WTC11 (cell line): ENCODE data around the gene EPN1. TPM values are rescaled to one million over a fixed set of nuclear protein-coding genes. Genes with fewer than 3 reads are reported as not detected.

Experiments
- ATAC-seq: fragments of 200-7000 bp; cut with Tn5 transposase; 2 replicates; pipeline ENCODE4 v1.10.0; 2021; ENCODE audit warnings: mild to moderate bottlenecking, moderate library complexity
- CTCF ChIA-PET: fragments of 300-600 bp; sonication (Branson Sonifier 250); formaldehyde crosslinking; loops from one replicate; lab custom pipeline; 2021; ENCODE audit warnings: antibody characterized with exemption; lab: Charles Lee
- POLR2A ChIA-PET: fragments of 350-600 bp; sonication (Branson Sonifier 250); formaldehyde crosslinking; loops from one replicate; lab custom pipeline; 2021; ENCODE audit warnings: antibody characterized with exemption; lab: Charles Lee
- DNase-seq: peaks from one replicate; pipeline ENCODE4 v3.0.0; 2021; ENCODE audit warnings: low spot score
- H3K27ac Mint-ChIP-seq: 2 replicates; pipeline ENCODE4 v1.8.0; 2021; ENCODE audit warnings: mixed read lengths
- H3K27me3 Mint-ChIP-seq: 2 replicates; pipeline ENCODE4 v1.8.0; 2021; ENCODE audit warnings: low read depth, mild to moderate bottlenecking, moderate library complexity, mixed read lengths
- H3K36me3 Mint-ChIP-seq: 2 replicates; pipeline ENCODE4 v1.8.0; 2021; ENCODE audit warnings: mixed read lengths
- H3K4me1 Mint-ChIP-seq: 2 replicates; pipeline ENCODE4 v1.8.0; 2022; ENCODE audit warnings: mixed read lengths
- H3K4me3 Mint-ChIP-seq: 2 replicates; pipeline ENCODE4 v1.8.0; 2021; ENCODE audit warnings: mild to moderate bottlenecking, moderate library complexity, mixed read lengths
- H3K9me3 Mint-ChIP-seq: 2 replicates; pipeline ENCODE4 v1.8.0; 2021; ENCODE audit warnings: mixed read lengths
- ESRRA ChIP-seq: sonication (generic); formaldehyde crosslinking; IDR thresholded peaks from 2 replicates; pipeline ENCODE4 v1.8.1; 2022; ENCODE audit warnings: mild to moderate bottlenecking, missing genetic modification reagents, borderline replicate concordance
- FOXK1 ChIP-seq: sonication (generic); formaldehyde crosslinking; IDR thresholded peaks from 2 replicates; pipeline ENCODE4 v1.8.0; 2022; ENCODE audit warnings: mild to moderate bottlenecking, moderate library complexity, missing genetic modification reagents
- GRHL2 ChIP-seq: fragments of 250-450 bp; sonication (Bioruptor Pico); IDR thresholded peaks from 2 replicates; pipeline ENCODE4 v1.8.0; 2022; ENCODE audit warnings: mild to moderate bottlenecking, moderate library complexity; ENCODE audit not compliant: insufficient replicate concordance, severe bottlenecking
- HMGA2 ChIP-seq: fragments of 250-450 bp; sonication (Bioruptor Pico); IDR thresholded peaks from 2 replicates; pipeline ENCODE4 v1.4.0; 2021; ENCODE audit warnings: mild to moderate bottlenecking, moderate library complexity
- KAT7 ChIP-seq: sonication (generic); formaldehyde crosslinking; IDR thresholded peaks from 2 replicates; pipeline ENCODE4 v1.8.1; 2023; ENCODE audit warnings: missing genetic modification reagents, mild to moderate bottlenecking, borderline replicate concordance
- NFATC4 ChIP-seq: fragments of 250-450 bp; sonication (Bioruptor Pico); IDR thresholded peaks from 2 replicates; pipeline ENCODE4 v1.9.0; 2021; ENCODE audit warnings: mild to moderate bottlenecking
- NR2C2 ChIP-seq: sonication (generic); formaldehyde crosslinking; IDR thresholded peaks from 2 replicates; pipeline ENCODE4 v1.8.0; 2022; ENCODE audit warnings: mild to moderate bottlenecking, missing genetic modification reagents
- OVOL2 ChIP-seq: fragments of 250-450 bp; sonication (Bioruptor Pico); IDR thresholded peaks from 2 replicates; pipeline ENCODE4 v1.9.0; 2021; ENCODE audit warnings: mild to moderate bottlenecking, borderline replicate concordance
- SOX15 ChIP-seq: fragments of 250-450 bp; sonication (Bioruptor Pico); IDR thresholded peaks from 2 replicates; pipeline ENCODE4 v1.9.0; 2021; ENCODE audit warnings: mild to moderate bottlenecking
- SP1 ChIP-seq: sonication (generic); formaldehyde crosslinking; conservative IDR thresholded peaks from 2 replicates; pipeline ENCODE4 v1.8.1; 2022; ENCODE audit warnings: missing genetic modification reagents
- TCF7 ChIP-seq: sonication (generic); formaldehyde crosslinking; IDR thresholded peaks from 2 replicates; pipeline ENCODE4 v1.8.0; 2022; ENCODE audit warnings: mild to moderate bottlenecking, low read depth, missing genetic modification reagents, moderate library complexity
- TEAD1 ChIP-seq: sonication (generic); formaldehyde crosslinking; IDR thresholded peaks from 2 replicates; pipeline ENCODE4 v1.8.0; 2022; ENCODE audit warnings: mild to moderate bottlenecking, missing genetic modification reagents
- TP53 ChIP-seq: sonication (generic); formaldehyde crosslinking; IDR thresholded peaks from 2 replicates; pipeline ENCODE4 v1.8.1; 2023; ENCODE audit warnings: mild to moderate bottlenecking, missing genetic modification reagents
- ZNF423 ChIP-seq: fragments of 250-450 bp; sonication (Bioruptor Pico); IDR thresholded peaks from 2 replicates; pipeline ENCODE4 v2.1.2; 2022; ENCODE audit warnings: mild to moderate bottlenecking, moderate library complexity
- total RNA-seq: library from RNA; stranded (reverse); gene quantifications from 3 replicates; pipeline ENCODE4 v1.2.3, GENCODE V29; 2021
- TF ChIP-seq, protein P1 (sequence below): sonication (generic); formaldehyde crosslinking; IDR thresholded peaks from 2 replicates; pipeline ENCODE4 v1.8.0; 2022; ENCODE audit warnings: mild to moderate bottlenecking, missing genetic modification reagents
- TF ChIP-seq, protein P2 (sequence below): sonication (generic); formaldehyde crosslinking; IDR thresholded peaks from 2 replicates; pipeline ENCODE4 v1.8.0; 2023; ENCODE audit warnings: missing genetic modification reagents
- TF ChIP-seq, protein P3 (sequence below): fragments of 250-450 bp; sonication (Bioruptor Pico); IDR thresholded peaks from 2 replicates; pipeline ENCODE4 v1.9.0; 2021; ENCODE audit warnings: mild to moderate bottlenecking
- TF ChIP-seq, protein P4 (sequence below): fragments of 200-600 bp; IDR thresholded peaks from 2 replicates; pipeline ENCODE4 v1.8.0; 2022; ENCODE audit warnings: antibody characterized with exemption
- TF ChIP-seq, protein P5 (sequence below): sonication (generic); formaldehyde crosslinking; IDR thresholded peaks from 2 replicates; pipeline ENCODE4 v1.8.0; 2022; ENCODE audit warnings: missing genetic modification reagents
- TF ChIP-seq, protein P6 (sequence below): fragments of 250-450 bp; sonication (Bioruptor Pico); IDR thresholded peaks from 2 replicates; pipeline ENCODE4 v1.9.0; 2021; ENCODE audit warnings: mild to moderate bottlenecking, borderline replicate concordance

The EPN1 gene
- total RNA-seq, 1 experiment from 2014 or later, result 234 TPM

DNA sequence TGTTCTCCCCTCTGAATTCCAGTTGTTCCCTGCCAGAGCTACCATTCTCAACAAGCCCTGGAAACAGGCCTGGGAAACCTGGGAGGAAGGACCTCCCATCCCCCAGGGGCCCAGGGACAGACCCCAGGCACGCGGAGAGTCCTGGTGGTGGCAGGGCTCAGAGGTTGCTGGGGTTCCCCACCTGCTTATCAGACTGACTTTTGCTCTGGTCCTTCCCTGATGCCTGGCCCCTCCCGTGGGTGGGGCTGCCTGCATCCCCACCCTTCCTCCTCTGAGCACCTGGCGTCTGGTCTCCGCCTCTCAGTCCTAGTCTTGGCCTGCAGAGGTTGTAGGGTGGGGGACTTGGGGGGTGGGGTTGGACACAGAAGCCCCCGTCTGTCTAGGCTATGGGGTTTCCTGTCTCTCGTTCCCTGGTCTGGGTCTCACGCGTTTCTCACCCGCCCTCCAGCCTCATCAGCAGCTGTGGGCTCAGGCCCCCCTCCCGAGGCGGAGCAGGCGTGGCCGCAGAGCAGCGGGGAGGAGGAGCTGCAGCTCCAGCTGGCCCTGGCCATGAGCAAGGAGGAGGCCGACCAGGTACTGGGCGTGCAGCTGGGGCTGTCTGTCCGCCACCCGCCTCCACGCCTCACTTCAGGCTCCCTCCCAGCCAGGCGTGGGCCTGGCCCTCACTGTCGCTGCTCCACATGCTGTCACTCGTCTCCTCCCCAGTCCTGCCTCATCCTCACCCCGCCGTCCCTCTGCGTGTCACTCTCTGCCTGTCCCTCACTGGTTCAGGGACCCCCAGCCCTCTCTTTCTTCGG lies 13.6 kb downstream of the EPN1 start:
- POLR2A ChIA-PET, result no interaction called here
- Mint-ChIP-seq H3K9me3 (no peaks in the 10 kb centered on the region), H3K36me3 (peaks cover 14% of the 10 kb centered on the region; the same call in 1 of the 2 replicates), H3K4me3 (no peak overlapping the region), H3K4me1 (no peaks in the 10 kb centered on the region), H3K27me3 (no peaks in the 10 kb centered on the region), H3K27ac (no peak overlapping the region)
- TF ChIP-seq TP53 (no peak), HMGA2 (CRISPR knock-in tag) (no peak), NR2C2 (no peak), SP1 (CRISPR knock-in tag) (no peak), KAT7 (CRISPR knock-in tag) (no peak)
- TF ChIP-seq, protein P1, sequence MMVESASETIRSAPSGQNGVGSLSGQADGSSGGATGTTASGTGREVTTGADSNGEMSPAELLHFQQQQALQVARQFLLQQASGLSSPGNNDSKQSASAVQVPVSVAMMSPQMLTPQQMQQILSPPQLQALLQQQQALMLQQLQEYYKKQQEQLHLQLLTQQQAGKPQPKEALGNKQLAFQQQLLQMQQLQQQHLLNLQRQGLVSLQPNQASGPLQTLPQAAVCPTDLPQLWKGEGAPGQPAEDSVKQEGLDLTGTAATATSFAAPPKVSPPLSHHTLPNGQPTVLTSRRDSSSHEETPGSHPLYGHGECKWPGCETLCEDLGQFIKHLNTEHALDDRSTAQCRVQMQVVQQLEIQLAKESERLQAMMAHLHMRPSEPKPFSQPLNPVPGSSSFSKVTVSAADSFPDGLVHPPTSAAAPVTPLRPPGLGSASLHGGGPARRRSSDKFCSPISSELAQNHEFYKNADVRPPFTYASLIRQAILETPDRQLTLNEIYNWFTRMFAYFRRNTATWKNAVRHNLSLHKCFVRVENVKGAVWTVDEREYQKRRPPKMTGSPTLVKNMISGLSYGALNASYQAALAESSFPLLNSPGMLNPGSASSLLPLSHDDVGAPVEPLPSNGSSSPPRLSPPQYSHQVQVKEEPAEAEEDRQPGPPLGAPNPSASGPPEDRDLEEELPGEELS (CRISPR knock-in tag), result no peak
- TF ChIP-seq, protein P2, sequence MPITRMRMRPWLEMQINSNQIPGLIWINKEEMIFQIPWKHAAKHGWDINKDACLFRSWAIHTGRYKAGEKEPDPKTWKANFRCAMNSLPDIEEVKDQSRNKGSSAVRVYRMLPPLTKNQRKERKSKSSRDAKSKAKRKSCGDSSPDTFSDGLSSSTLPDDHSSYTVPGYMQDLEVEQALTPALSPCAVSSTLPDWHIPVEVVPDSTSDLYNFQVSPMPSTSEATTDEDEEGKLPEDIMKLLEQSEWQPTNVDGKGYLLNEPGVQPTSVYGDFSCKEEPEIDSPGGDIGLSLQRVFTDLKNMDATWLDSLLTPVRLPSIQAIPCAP, result no peak
- TF ChIP-seq, protein P3, sequence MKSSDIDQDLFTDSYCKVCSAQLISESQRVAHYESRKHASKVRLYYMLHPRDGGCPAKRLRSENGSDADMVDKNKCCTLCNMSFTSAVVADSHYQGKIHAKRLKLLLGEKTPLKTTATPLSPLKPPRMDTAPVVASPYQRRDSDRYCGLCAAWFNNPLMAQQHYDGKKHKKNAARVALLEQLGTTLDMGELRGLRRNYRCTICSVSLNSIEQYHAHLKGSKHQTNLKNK, result no peak
- TF ChIP-seq, protein P4, sequence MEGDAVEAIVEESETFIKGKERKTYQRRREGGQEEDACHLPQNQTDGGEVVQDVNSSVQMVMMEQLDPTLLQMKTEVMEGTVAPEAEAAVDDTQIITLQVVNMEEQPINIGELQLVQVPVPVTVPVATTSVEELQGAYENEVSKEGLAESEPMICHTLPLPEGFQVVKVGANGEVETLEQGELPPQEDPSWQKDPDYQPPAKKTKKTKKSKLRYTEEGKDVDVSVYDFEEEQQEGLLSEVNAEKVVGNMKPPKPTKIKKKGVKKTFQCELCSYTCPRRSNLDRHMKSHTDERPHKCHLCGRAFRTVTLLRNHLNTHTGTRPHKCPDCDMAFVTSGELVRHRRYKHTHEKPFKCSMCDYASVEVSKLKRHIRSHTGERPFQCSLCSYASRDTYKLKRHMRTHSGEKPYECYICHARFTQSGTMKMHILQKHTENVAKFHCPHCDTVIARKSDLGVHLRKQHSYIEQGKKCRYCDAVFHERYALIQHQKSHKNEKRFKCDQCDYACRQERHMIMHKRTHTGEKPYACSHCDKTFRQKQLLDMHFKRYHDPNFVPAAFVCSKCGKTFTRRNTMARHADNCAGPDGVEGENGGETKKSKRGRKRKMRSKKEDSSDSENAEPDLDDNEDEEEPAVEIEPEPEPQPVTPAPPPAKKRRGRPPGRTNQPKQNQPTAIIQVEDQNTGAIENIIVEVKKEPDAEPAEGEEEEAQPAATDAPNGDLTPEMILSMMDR, result no peak
- CTCF ChIA-PET, result interaction anchor here (1.3 kb wide), 1 partner anchor 15 kb away, joined by 5 read pairs; no protein-coding TSS in a partner anchor
- ATAC-seq, result peak; percentile 35
- no peak for DNase-seq

DNA sequence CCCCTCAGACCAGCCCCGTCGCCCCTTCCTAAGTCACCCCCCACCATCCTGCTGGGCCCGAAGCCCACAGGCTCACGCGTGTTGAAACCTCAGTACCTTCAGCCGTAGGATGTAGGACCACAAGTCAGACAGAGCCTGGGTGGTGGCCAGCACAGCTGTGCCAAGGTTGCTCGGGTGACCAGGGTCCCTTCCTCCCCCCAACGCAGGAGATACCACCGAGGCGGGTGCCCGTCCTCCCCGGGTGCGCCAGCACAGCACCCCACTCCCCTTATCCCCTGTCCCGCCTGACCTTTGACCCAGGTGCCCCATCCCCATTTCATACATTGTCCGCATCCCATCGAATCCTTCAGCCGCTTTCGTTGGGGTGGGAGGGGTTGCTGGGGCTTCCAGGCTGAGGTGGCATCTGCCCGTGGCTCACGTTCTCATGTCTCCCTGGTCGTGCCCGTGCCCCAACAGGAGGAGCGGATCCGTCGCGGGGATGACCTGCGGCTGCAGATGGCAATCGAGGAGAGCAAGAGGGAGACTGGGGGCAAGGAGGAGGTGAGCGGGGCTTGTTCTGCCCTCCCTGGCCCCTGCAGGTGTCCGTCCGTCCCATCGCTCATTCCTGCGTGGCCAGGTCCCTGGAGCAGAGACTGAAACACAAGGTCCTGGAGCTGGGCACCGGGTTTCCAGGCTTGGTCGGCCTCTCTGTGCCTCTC lies 14.5 kb downstream of the EPN1 start:
- H3K27me3 Mint-ChIP-seq, result no peaks in the 10 kb centered on the region
- no peak for ATAC-seq
- no peak overlapping the region for H3K4me3 Mint-ChIP-seq
- no peaks in the 10 kb centered on the region for H3K4me1 Mint-ChIP-seq
- ChIA-PET CTCF (interaction anchor here (0.8 to 1.3 kb wide), 2 partner anchors 14 kb away, joined by 3 to 5 read pairs; no protein-coding TSS in a partner anchor), POLR2A (no interaction called here)
- no peak overlapping the region for H3K27ac Mint-ChIP-seq
- no peaks in the 10 kb centered on the region for H3K9me3 Mint-ChIP-seq
- no peak for DNase-seq
- peaks cover 15% of the 10 kb centered on the region; the same call in 1 of the 2 replicates for H3K36me3 Mint-ChIP-seq
- TF ChIP-seq TEAD1 (CRISPR knock-in tag), result no peak
- TF ChIP-seq ZNF423 (CRISPR knock-in tag), result no peak
- TF ChIP-seq OVOL2 (CRISPR knock-in tag), result no peak
- TF ChIP-seq TCF7 (CRISPR knock-in tag), result no peak
- no peak for TF ChIP-seq FOXK1 (CRISPR knock-in tag)
- TF ChIP-seq SOX15, result no peak
- TF ChIP-seq, protein P5, sequence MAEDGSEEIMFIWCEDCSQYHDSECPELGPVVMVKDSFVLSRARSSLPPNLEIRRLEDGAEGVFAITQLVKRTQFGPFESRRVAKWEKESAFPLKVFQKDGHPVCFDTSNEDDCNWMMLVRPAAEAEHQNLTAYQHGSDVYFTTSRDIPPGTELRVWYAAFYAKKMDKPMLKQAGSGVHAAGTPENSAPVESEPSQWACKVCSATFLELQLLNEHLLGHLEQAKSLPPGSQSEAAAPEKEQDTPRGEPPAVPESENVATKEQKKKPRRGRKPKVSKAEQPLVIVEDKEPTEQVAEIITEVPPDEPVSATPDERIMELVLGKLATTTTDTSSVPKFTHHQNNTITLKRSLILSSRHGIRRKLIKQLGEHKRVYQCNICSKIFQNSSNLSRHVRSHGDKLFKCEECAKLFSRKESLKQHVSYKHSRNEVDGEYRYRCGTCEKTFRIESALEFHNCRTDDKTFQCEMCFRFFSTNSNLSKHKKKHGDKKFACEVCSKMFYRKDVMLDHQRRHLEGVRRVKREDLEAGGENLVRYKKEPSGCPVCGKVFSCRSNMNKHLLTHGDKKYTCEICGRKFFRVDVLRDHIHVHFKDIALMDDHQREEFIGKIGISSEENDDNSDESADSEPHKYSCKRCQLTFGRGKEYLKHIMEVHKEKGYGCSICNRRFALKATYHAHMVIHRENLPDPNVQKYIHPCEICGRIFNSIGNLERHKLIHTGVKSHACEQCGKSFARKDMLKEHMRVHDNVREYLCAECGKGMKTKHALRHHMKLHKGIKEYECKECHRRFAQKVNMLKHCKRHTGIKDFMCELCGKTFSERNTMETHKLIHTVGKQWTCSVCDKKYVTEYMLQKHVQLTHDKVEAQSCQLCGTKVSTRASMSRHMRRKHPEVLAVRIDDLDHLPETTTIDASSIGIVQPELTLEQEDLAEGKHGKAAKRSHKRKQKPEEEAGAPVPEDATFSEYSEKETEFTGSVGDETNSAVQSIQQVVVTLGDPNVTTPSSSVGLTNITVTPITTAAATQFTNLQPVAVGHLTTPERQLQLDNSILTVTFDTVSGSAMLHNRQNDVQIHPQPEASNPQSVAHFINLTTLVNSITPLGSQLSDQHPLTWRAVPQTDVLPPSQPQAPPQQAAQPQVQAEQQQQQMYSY (CRISPR knock-in tag), result no peak
- TF ChIP-seq, protein P6, sequence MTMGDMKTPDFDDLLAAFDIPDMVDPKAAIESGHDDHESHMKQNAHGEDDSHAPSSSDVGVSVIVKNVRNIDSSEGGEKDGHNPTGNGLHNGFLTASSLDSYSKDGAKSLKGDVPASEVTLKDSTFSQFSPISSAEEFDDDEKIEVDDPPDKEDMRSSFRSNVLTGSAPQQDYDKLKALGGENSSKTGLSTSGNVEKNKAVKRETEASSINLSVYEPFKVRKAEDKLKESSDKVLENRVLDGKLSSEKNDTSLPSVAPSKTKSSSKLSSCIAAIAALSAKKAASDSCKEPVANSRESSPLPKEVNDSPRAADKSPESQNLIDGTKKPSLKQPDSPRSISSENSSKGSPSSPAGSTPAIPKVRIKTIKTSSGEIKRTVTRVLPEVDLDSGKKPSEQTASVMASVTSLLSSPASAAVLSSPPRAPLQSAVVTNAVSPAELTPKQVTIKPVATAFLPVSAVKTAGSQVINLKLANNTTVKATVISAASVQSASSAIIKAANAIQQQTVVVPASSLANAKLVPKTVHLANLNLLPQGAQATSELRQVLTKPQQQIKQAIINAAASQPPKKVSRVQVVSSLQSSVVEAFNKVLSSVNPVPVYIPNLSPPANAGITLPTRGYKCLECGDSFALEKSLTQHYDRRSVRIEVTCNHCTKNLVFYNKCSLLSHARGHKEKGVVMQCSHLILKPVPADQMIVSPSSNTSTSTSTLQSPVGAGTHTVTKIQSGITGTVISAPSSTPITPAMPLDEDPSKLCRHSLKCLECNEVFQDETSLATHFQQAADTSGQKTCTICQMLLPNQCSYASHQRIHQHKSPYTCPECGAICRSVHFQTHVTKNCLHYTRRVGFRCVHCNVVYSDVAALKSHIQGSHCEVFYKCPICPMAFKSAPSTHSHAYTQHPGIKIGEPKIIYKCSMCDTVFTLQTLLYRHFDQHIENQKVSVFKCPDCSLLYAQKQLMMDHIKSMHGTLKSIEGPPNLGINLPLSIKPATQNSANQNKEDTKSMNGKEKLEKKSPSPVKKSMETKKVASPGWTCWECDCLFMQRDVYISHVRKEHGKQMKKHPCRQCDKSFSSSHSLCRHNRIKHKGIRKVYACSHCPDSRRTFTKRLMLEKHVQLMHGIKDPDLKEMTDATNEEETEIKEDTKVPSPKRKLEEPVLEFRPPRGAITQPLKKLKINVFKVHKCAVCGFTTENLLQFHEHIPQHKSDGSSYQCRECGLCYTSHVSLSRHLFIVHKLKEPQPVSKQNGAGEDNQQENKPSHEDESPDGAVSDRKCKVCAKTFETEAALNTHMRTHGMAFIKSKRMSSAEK, result no peak
- no peak for TF ChIP-seq GRHL2 (CRISPR knock-in tag)
- TF ChIP-seq ESRRA (CRISPR knock-in tag), result no peak
- TF ChIP-seq NFATC4 (CRISPR knock-in tag), result no peak
